ENCODE data around the gene HOXD3. TPM values are rescaled to one million over a fixed set of nuclear protein-coding genes. Genes with fewer than 3 reads are reported as not detected.

Gene HOXD3
- polyA plus RNA-seq, 6 donors from 2014 or later, result not detected

GRCh38 chr2:176160251-176160985 lies 3.3 kb downstream of the HOXD3 start:
- Mint-ChIP-seq H3K9me3 (peaks cover 4 to 20% (median 9%) of the 10 kb centered on the region in 7 donors), H3K27ac (peak overlapping the region in 1 of 6 donors; percentile 70), H3K36me3 (peaks cover 0 to 21% of the 10 kb centered on the region in 2 donors), H3K27me3 (peaks cover 60 to 89% (median 81%) of the 10 kb centered on the region in 3 donors), H3K4me3 (peak overlapping the region in 3 of 8 donors; percentile 39 to 56 (median 47)), H3K4me1 (peaks cover 8 to 23% (median 16%) of the 10 kb centered on the region in 3 donors)
- no peak for DNase-seq
- no peak for ATAC-seq (ENCODE audit: low read depth in 2 of 2)

- Mint-ChIP-seq H3K27ac (peak overlapping the region in 1 of 6 donors; percentile 93), H3K9me3 (peaks cover 4 to 20% (median 11%) of the 10 kb centered on the region in 7 donors), H3K27me3 (peaks cover 63 to 89% (median 81%) of the 10 kb centered on the region in 3 donors), H3K36me3 (peaks cover 0 to 21% of the 10 kb centered on the region in 2 donors), H3K4me1 (peaks cover 8 to 23% (median 16%) of the 10 kb centered on the region in 3 donors), H3K4me3 (peak overlapping the region in 4 of 8 donors; percentile 33 to 79 (median 48))
- ATAC-seq (ENCODE audit: low read depth in 2 of 2) (no peak), DNase-seq (no peak)
These were observed 4.1 kb downstream of the HOXD3 start for GRCh38 chr2:176160986-176161824.

- no peak for DNase-seq
- peaks cover 8 to 23% (median 16%) of the 10 kb centered on the region in 3 donors for H3K4me1 Mint-ChIP-seq
- H3K4me3 Mint-ChIP-seq, result peak overlapping the region in 2 of 8 donors; percentile 7 to 79
- no peak for ATAC-seq (ENCODE audit: low read depth in 2 of 2)
- H3K36me3 Mint-ChIP-seq, result peaks cover 3 to 21% of the 10 kb centered on the region in 2 donors
- peak overlapping the region in 1 of 6 donors; percentile 39 for H3K27ac Mint-ChIP-seq
- H3K27me3 Mint-ChIP-seq, result peaks cover 65 to 91% (median 81%) of the 10 kb centered on the region in 3 donors
- H3K9me3 Mint-ChIP-seq, result peaks cover 4 to 21% (median 12%) of the 10 kb centered on the region in 7 donors
These were observed 4.9 kb downstream of the HOXD3 start for GRCh38 chr2:176161825-176162626.

GRCh38 chr2:176162911-176163671 lies 6.0 kb downstream of the HOXD3 start:
- DNase-seq (no peak), ATAC-seq (ENCODE audit: low read depth in 2 of 2) (no peak)
- H3K9me3 Mint-ChIP-seq, result peaks cover 4 to 30% (median 9%) of the 10 kb centered on the region in 7 donors
- H3K4me1 Mint-ChIP-seq, result peaks cover 4 to 17% (median 15%) of the 10 kb centered on the region in 3 donors
- H3K27me3 Mint-ChIP-seq, result peaks cover 67 to 92% (median 79%) of the 10 kb centered on the region in 3 donors
- H3K4me3 Mint-ChIP-seq, result peak overlapping the region in 2 of 8 donors; percentile 35 to 78
- H3K36me3 Mint-ChIP-seq, result peaks cover 7 to 13% of the 10 kb centered on the region in 2 donors
- peak overlapping the region in 2 of 6 donors; percentile 53 to 92 for H3K27ac Mint-ChIP-seq

- Mint-ChIP-seq H3K27ac (peak overlapping the region in 4 of 6 donors; percentile 9 to 92 (median 56)), H3K9me3 (peaks cover 4 to 30% (median 9%) of the 10 kb centered on the region in 7 donors), H3K4me1 (peaks cover 4 to 15% (median 10%) of the 10 kb centered on the region in 3 donors), H3K27me3 (peaks cover 62 to 91% (median 75%) of the 10 kb centered on the region in 3 donors), H3K4me3 (peak overlapping the region in 3 of 8 donors; percentile 29 to 78 (median 35)), H3K36me3 (peaks cover 7 to 13% of the 10 kb centered on the region in 2 donors)
- ATAC-seq (ENCODE audit: low read depth in 2 of 2) (no peak), DNase-seq (no peak)
These were observed 6.6 kb downstream of the HOXD3 start for GRCh38 chr2:176163672-176164056.

GRCh38 chr2:176164201-176164600 lies 7.1 kb downstream of the HOXD3 start:
- H3K4me1 Mint-ChIP-seq, result peaks cover 4 to 15% (median 10%) of the 10 kb centered on the region in 3 donors
- peaks cover 7 to 13% of the 10 kb centered on the region in 2 donors for H3K36me3 Mint-ChIP-seq
- ATAC-seq (ENCODE audit: low read depth in 2 of 2), result no peak
- peaks cover 4 to 30% (median 9%) of the 10 kb centered on the region in 7 donors for H3K9me3 Mint-ChIP-seq
- peak overlapping the region in 4 of 6 donors; percentile 27 to 92 (median 88) for H3K27ac Mint-ChIP-seq
- DNase-seq, result no peak
- peak overlapping the region in 2 of 8 donors; percentile 69 to 78 for H3K4me3 Mint-ChIP-seq
- H3K27me3 Mint-ChIP-seq, result peaks cover 62 to 96% (median 80%) of the 10 kb centered on the region in 3 donors

GRCh38 chr2:176164611-176165369 lies 7.7 kb downstream of the HOXD3 start:
- Mint-ChIP-seq H3K4me1 (peaks cover 4 to 15% (median 10%) of the 10 kb centered on the region in 3 donors), H3K36me3 (peaks cover 7 to 13% of the 10 kb centered on the region in 2 donors), H3K27me3 (peaks cover 65 to 96% (median 85%) of the 10 kb centered on the region in 3 donors), H3K27ac (peak overlapping the region in 4 of 6 donors; percentile 27 to 92 (median 62)), H3K9me3 (peaks cover 4 to 30% (median 9%) of the 10 kb centered on the region in 7 donors), H3K4me3 (peak overlapping the region in 3 of 8 donors; percentile 20 to 78 (median 69))
- no peak for DNase-seq
- ATAC-seq (ENCODE audit: low read depth in 2 of 2), result no peak

GRCh38 chr2:176165370-176166050 lies 8.4 kb downstream of the HOXD3 start:
- Mint-ChIP-seq H3K36me3 (peaks cover 7 to 13% of the 10 kb centered on the region in 2 donors), H3K27me3 (peaks cover 72 to 99% (median 88%) of the 10 kb centered on the region in 3 donors), H3K4me1 (peaks cover 4 to 15% (median 10%) of the 10 kb centered on the region in 3 donors), H3K4me3 (peak overlapping the region in 3 of 8 donors; percentile 20 to 69 (median 47)), H3K9me3 (peaks cover 4 to 30% (median 9%) of the 10 kb centered on the region in 7 donors), H3K27ac (peak overlapping the region in 1 of 6 donors; percentile 62)
- DNase-seq, result no peak
- no peak for ATAC-seq (ENCODE audit: low read depth in 2 of 2)

GRCh38 chr2:176166272-176166671 lies 9.2 kb downstream of the HOXD3 start:
- Mint-ChIP-seq H3K4me3 (peak overlapping the region in 1 of 8 donors; percentile 47), H3K36me3 (peaks cover 7 to 13% of the 10 kb centered on the region in 2 donors), H3K27me3 (peaks cover 69 to 99% (median 88%) of the 10 kb centered on the region in 3 donors), H3K4me1 (peaks cover 4 to 10% (median 9%) of the 10 kb centered on the region in 3 donors), H3K27ac (no peak overlapping the region), H3K9me3 (peaks cover 4 to 26% (median 9%) of the 10 kb centered on the region in 7 donors)
- ATAC-seq (ENCODE audit: low read depth in 2 of 2), result no peak
- no peak for DNase-seq

GRCh38 chr2:176167398-176167797 lies 10.3 kb downstream of the HOXD3 start:
- Mint-ChIP-seq H3K9me3 (peaks cover 4 to 25% (median 9%) of the 10 kb centered on the region in 7 donors), H3K27me3 (peaks cover 59 to 96% (median 86%) of the 10 kb centered on the region in 3 donors), H3K4me1 (peaks cover 8 to 10% (median 9%) of the 10 kb centered on the region in 3 donors), H3K27ac (peak overlapping the region in 1 of 6 donors; percentile 5), H3K36me3 (peaks cover 7 to 13% of the 10 kb centered on the region in 2 donors), H3K4me3 (peak overlapping the region in 1 of 8 donors; percentile 39)
- ATAC-seq (ENCODE audit: low read depth in 2 of 2) (no peak), DNase-seq (no peak)
